ENCODE data around the gene TPPP.

- TF ChIP-seq, protein P1, sequence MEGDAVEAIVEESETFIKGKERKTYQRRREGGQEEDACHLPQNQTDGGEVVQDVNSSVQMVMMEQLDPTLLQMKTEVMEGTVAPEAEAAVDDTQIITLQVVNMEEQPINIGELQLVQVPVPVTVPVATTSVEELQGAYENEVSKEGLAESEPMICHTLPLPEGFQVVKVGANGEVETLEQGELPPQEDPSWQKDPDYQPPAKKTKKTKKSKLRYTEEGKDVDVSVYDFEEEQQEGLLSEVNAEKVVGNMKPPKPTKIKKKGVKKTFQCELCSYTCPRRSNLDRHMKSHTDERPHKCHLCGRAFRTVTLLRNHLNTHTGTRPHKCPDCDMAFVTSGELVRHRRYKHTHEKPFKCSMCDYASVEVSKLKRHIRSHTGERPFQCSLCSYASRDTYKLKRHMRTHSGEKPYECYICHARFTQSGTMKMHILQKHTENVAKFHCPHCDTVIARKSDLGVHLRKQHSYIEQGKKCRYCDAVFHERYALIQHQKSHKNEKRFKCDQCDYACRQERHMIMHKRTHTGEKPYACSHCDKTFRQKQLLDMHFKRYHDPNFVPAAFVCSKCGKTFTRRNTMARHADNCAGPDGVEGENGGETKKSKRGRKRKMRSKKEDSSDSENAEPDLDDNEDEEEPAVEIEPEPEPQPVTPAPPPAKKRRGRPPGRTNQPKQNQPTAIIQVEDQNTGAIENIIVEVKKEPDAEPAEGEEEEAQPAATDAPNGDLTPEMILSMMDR (IDR thresholded peaks at IDR 0.05): no peak
- TF ChIP-seq POLR2A (IDR thresholded peaks at IDR 0.05): no peak
Measured at GRCh38 chr5:669842-670395, 23.2 kb downstream of the TPPP start.
